ENCODE data around the gene PTGS2.
"Not testable (repeated sequence)": the region's sequence is repeated elsewhere in the genome, so short reads cannot be mapped to it uniquely, and the experiment has no call there.

PTGS2 gene

GRCh38 chr1:186669784-186670183, 10.4 kb downstream of the PTGS2 start:
- DNase-seq: not testable (repeated sequence)

GRCh38 chr1:186664217-186664616, 16.0 kb downstream of the PTGS2 start:
- not testable (repeated sequence) for DNase-seq

- DNase-seq: no peak
Measured at GRCh38 chr1:186662752-186663151, 17.5 kb downstream of the PTGS2 start.

GRCh38 chr1:186659890-186660341, 20.3 kb downstream of the PTGS2 start:
- DNase-seq: no peak

- DNase-seq: no peak
Measured at GRCh38 chr1:186658999-186659398, 21.2 kb downstream of the PTGS2 start.

GRCh38 chr1:186657481-186657880, 22.7 kb downstream of the PTGS2 start:
- DNase-seq: no peak

- DNase-seq: no peak
Measured at GRCh38 chr1:186655876-186656275, 24.3 kb downstream of the PTGS2 start.

GRCh38 chr1:186654741-186655140, 25.5 kb downstream of the PTGS2 start:
- no peak for DNase-seq

- DNase-seq: no peak
Measured at GRCh38 chr1:186653312-186653711, 26.9 kb downstream of the PTGS2 start.

- no peak for DNase-seq
Measured at GRCh38 chr1:186648613-186649012, 31.6 kb downstream of the PTGS2 start.

- not testable (repeated sequence) for DNase-seq
Measured at GRCh38 chr1:186647985-186648384, 32.2 kb downstream of the PTGS2 start.

- no peak for DNase-seq
Measured at GRCh38 chr1:186643614-186644013, 36.6 kb downstream of the PTGS2 start.

- not testable (repeated sequence) for DNase-seq
Measured at GRCh38 chr1:186637567-186637966, 42.7 kb downstream of the PTGS2 start.

- DNase-seq: no peak
Measured at GRCh38 chr1:186636786-186637185, 43.4 kb downstream of the PTGS2 start.

- no peak for DNase-seq
Measured at GRCh38 chr1:186634511-186634910, 45.7 kb downstream of the PTGS2 start.

GRCh38 chr1:186633116-186633515, 47.1 kb downstream of the PTGS2 start:
- no peak for DNase-seq

- no peak for DNase-seq
Measured at GRCh38 chr1:186629341-186629740, 50.9 kb downstream of the PTGS2 start.

- no peak for DNase-seq
Measured at GRCh38 chr1:186628910-186629309, 51.3 kb downstream of the PTGS2 start.

- DNase-seq: no peak
Measured at GRCh38 chr1:186627019-186627418, 53.2 kb downstream of the PTGS2 start.

- no peak for DNase-seq
Measured at GRCh38 chr1:186626356-186626932, 53.8 kb downstream of the PTGS2 start.

GRCh38 chr1:186623551-186623950, 56.7 kb downstream of the PTGS2 start:
- DNase-seq: no peak

Data from NK-92 treated with Interleukin-12 subunit alpha and Interleukin-12 subunit beta, amount 100 ng/mL, for 24 hours (cell line).